Activated CD4-positive, alpha-beta T cell treated with anti-CD3 and anti-CD28 coated beads for 24 hours (primary cell): Measurements from ENCODE around the gene PNPLA8.
"Not testable (repeated sequence)": the region's sequence is repeated elsewhere in the genome, so short reads cannot be mapped to it uniquely, and the experiment has no call there.

Experiments used
- DNase-seq, 2 donors: peaks; one replicate each; pipeline ENCODE4 v3.0.0-alpha.2; 2020; ENCODE audit warnings: low read depth in 2 of 2

The PNPLA8 gene

DNA sequence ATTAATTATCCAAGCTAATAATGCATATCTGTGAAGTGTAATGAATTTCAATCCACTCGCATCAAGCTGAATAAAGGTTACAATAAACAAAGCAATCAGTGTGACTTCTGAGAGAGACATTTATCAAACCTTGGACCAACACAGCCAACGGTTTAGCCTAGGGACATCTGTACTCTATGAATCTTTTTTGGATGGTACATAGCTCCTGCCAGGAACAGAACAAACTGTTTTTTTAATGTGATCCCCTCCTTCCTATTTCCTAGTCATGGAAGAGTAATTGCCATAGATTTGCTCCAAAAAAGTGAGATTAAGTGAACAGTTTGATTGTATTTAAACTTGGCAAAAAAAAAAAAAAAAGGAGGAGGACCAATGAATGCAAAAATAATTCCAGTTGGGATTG is 58.5 kb downstream of the PNPLA8 start:
- no peak for DNase-seq

DNA sequence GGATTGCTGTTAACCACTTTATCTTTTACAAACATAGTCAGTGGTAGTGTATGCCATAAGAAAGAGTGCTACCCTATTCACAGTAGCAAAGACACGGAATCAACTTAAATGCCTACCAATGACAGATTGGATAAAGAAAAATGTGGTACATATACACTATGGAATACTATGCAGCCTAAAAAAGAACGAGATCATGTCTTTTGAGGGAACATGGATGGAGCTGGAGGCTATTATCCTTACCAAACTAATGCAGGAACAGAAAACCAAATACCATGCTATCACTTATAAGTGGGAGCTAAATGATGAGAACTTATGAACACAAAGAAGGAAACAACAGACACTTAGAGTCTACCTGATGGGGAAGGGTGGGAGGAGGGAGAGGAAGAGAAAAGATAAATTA is 59.6 kb downstream of the PNPLA8 start:
- DNase-seq = not testable (repeated sequence)

DNA sequence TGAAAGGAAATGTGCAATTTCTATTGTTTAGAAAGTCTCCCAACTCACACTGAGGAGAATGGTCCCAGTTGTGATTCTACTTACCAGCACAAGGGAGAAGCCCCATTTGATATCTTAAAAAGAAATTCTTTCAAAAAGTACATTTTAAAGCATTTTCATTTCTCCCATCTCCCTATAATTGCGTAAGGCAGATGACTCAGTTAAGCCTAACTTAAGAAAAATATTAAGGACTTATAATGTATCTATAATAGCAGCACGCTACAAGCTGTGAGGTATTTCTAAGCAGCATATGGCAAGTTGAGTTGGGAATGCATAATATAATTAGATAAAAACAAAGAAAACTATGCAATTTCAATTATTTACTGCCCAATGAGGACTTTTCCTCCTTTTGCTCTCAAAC is 61.2 kb downstream of the PNPLA8 start:
- DNase-seq = no peak

DNA sequence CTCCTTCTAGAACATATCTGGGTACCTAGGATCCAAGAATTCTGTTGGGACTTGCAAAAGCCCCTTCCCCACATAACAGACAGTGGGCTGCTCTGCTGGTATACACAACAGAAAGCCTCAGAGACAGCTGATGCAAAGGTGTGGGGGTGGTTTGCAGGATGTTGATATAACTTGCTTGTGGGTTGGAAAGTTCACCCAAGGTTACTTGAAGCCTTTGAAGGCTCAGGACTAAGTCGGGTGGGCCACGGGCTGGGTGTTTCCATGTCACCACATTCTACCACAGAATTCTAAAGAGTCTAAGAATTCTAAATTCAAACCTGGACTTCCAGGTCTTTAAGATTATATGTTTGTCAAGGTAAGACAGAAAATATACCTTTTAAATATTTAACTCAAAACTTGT is 62.3 kb downstream of the PNPLA8 start:
- DNase-seq = no peak

DNA sequence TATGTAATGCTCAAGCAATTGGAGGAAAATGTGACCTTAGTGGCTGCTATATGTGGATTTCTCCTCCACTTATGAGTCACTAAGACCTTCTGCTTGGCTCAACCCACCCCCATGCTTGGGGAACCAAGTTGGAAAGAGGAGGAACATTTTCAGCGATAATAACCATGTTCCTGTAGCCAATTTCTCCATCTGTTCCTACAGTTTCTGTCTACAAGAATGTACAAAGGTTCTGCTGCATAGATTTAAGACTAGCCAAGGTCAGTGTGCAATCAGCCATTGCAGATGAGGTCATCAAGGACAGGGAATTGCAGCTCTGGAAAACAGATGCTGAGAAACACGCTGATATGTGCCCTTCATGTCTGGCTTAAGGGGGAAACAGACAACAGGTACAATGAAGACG is 64.1 kb downstream of the PNPLA8 start:
- DNase-seq = no peak

DNA sequence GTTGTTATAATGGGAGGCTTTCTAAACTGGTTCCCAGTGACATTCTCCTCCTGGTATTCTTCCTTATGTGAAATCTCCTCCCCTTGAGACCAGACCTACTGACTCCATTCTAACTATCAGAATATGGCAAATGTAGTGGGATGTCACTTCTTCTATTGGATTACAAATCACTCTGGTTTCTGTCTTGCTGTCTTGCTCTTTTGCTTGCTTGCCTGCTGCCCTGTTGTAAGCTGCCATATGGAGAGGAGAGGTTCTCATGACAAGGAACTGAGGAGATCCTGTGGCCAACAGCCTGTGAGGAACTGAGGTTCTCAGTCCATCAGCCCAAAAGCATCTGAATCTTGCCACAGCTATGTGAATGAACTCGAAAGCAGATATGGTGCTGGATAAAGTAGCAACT is 65.0 kb downstream of the PNPLA8 start:
- DNase-seq = no peak

DNA sequence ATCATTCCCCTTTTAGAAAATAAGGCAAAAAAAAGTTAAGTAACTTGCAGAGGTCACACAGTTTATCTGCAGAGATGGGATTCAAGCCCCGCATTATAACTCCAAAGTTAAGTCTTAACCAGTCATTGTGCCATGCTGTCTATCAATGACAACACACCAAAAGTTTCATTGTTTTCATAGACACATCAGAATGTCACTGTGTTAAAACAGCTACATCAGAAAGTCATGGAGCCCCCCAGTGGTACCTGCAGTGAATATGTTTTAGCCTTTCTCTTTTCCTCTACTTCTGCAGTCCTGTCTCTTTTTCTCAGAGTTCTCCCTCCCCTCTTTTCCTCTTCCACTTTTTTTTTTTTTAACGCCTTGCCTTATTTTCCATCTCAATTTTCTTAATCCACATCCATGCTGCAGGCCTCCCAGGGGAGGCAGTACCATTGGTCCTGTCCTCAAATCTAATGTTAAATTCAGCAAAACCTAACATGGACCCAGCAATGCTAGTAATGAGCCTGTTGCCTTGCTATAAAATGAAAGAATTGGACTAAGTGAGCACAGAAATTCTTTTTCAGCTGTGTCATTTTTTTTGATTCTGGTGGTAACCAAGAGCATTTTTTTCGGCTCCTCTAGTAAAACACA is 65.9 kb downstream of the PNPLA8 start:
- no peak for DNase-seq

DNA sequence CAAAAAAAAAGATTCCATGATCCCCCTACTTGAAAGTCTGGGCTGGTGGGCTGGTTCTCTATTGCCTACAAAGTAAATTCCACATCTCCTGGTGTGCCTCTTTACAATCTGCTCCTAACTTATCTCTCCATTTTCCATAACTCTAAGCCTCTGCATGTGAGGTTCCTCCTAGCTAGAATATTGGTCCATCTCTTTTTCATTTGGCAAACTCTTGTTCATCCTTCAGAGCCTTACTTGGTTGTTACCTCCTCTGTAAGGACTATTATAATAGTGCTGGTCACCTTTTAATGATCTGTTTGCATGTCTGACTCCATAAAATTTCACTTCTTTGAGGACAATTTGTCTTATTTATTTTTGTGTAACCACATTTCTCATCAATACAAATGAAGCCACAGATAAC is 68.1 kb downstream of the PNPLA8 start:
- DNase-seq = no peak

DNA sequence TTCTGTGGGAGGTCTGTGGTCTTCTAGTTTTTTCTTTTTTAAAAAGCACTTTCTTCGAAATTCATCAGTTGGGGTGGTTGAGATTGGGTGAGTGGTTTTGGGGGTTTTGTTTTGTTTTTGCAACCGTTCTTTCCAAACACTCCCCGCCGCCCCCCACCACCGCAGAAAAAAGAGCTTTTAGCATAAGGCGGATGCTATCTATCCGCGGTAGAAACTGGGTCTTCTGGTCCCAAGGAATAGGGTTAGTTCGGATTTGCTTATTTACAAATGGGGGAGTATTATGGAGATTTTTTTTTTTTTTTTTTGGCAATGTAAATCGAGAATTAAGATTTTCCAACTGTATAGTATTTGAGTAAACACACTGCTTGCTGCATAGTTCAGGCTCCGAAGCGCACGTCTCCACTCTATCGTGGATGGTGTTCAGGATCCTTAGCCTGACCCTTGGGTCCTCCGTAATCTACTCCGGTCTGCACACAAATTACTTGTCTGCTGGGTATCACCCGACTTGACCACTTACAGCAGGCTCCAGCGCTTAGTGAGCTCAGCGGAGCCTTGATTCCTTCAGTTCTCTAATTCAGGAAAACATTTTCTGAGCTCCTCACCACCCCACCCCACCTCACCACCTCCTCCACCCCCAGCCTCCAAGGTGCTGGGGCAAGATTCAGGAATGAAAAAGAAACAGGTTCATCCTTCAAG is 68.9 kb downstream of the PNPLA8 start:
- DNase-seq = no peak

DNA sequence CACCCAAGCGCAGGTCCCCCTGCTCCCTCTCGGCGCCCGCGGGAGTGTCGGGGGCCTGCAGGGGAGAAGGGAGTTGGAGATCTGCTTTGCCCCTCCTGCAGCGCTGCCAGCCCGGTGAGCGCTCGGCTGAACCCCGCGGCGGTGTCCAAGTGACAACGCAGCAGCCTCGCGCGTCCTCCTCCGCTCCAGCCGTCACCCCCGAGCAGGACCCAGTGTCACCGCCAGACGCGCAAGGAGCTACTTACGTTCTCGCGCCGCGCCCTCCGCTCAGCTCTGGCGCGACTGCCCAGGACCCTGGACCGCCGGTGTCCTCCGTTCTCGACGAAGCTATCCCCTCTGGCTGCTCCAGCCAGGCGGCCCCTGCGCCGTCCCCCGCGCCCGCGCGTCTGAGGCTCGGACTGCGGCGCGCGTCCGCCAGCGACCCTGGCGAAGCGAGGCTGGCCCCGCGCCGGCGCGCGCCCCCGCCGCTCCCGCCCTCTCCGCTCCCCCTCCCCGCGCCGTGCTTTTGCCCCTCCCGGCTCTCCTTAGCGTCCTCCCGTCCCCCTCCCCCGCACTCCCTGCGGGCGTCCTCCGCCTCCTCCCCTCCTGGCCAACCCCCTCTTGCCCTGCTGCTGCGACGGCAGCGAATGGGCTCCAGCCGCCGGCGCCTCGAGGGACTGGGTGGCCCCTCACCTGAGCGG is 69.8 kb downstream of the PNPLA8 start, which contains the start of gene NRCAM:
Gene NRCAM (minus strand): TSS at position 439 of the 680 bp plus-strand sequence. CDS start 216,372 bp downstream, outside the sequence.
- DNase-seq = peak in 1 of 2 donors; percentile 21

DNA sequence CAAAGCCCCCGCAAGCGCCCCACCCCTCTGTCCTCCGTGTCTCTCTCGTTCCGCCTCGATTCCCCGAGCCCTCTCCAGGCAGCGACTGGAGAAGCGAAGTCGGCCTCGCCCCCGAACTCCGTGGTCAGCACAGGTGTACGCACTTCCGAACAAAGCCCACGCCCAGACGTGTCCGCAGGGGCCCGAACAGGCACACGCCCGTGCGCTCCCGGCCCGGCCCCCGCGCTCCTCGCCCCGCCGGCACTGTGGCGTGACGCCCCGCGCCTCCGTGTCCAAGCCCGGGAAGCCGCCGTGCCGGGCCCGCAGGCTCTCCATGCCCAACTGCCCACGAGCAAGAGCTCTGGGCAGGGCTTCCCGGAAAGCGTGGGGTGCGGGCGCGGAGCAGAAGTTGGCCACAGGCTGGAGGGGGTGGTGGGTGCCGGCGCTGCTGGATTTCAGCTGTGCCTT is 70.4 kb downstream of the PNPLA8 start:
- no peak for DNase-seq

DNA sequence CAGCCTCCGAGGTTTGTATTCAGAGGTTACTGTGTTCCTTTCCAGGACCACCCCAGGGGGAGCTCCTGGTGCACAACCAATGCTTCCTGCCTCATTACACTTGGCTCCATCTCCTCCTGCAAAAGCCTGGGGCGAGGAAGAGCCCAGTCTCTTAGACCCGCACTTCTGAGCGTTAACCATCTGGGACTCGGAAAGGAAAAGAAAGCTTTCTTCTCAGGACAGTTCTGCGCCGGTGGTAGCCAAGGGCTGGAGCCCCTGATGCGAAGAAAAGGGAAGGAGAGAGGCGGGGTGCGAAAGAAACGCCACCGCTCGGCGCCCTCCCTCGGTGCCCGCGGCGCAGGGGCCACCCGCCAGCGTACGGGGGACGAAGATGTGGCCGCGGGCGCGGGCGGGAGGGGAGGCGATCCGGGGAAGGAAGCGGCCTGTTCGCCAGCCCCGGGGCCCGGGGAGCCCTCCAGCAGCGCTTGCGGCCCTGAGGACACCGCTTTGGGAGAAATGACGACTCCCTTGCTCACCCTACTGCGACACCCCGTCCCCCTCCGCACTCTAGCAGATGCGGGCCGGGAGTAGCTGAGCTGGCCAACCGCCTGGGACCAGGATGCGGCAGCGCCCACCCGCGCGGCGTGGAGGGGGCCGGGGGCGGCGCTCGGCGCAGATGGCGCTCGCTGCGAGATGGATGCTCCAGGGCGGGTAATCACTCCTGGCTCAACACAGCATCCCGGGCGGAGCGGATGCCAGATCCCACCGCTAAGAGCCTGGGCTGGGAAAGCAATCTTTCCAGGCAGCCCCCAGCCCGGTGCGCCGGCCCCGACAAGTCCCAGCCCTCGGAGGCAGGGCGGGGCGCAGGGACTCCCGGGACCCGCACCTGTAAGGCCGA is 71.0 kb downstream of the PNPLA8 start:
- DNase-seq = peak in 1 of 2 donors; percentile 2

DNA sequence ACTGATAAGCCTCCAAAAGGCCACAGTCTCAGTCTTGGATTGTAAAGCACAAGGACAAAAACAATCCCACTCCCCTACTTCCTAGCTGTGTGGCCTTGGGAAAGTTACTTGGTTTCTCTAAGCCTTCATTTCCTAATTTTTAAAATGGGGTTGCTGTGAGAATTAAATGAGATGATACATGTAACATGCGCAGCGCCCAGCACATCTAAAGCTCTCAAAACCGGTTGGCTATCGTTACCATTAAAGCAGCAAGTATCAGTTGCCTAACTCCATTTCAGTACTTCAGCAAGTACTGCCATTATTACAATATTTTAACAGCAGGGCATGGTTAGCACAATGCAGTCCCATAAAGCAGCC is 71.6 kb downstream of the PNPLA8 start:
- no peak for DNase-seq

DNA sequence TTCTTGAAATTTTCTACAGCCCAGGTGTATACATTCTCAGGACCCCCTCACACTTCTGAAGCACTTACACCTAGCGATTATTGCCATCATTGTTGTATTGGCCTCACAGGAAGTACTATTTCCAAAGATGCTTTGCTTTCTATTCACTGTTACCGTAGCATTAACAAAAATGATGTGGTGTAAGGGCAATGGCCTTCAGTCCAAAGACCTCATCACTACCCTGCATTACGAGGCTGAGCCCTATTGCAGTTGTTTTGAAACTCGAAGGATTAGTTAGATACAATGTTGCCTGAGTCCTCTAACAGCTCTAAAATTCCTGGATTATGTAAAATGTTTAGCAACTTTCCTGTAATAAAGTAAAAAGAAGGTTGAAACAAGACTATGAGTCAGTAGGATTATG is 72.6 kb downstream of the PNPLA8 start:
- DNase-seq = no peak

DNA sequence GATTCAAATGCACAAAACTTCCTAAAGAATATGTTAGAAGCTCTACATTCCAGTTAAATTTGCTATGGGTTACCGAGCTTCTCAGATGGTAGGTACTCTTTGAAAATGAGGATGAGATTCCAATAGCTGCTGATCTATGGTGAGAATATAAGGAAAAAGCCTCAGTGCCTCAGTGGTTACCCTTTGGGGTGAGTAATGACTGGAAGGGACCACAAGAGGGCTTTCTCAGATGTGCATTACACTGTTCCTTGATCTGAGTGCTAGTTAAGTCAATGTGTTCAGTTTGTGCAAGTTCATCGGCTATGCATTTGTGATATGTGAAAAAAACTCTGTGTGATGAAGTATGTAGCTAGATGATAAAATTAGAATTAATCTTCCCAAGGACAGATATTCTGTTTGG is 73.2 kb downstream of the PNPLA8 start:
- DNase-seq = no peak

DNA sequence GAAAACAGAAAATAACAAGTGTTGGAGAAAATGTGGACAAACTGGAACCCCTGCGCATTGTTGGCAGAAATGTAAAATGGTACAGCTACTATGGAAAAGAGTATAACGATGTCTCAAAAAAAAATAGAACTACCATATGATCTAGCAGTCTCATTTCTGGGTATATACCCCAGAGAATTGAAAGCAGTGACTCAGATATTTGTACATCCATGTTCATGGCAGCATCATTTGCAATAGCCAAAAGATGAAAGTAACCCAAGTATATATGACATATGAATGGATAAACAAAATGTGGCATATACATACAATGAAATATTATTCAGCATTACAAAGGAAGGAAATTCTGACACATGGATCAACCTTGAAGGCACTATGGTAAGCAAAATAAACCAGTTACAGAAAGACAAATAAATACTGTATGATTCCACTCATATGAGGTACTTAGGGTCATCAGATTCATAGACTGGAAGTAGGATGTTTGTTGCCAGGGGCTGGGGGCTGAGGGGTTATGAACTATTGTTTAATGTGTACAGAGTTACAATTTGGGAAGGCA is 74.6 kb downstream of the PNPLA8 start:
- DNase-seq = no peak

DNA sequence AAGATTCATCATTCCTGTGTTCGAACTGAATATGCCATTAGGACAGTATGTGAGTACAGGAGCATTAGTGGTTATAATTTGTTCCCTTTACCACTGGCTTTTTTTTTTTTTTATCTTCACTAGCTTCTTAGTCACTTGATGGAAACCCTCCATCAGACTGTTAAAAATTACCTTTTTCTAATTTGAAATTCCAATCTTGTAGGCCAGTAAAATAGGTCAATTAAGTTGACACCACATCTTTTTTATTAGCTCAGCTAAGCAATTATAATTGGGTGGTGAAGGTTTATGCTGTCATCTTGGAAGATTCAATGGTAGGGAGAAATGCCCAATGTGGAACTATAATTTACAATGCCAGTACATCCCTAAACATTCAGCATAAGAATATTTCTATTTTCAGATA is 75.8 kb downstream of the PNPLA8 start:
- DNase-seq = no peak

DNA sequence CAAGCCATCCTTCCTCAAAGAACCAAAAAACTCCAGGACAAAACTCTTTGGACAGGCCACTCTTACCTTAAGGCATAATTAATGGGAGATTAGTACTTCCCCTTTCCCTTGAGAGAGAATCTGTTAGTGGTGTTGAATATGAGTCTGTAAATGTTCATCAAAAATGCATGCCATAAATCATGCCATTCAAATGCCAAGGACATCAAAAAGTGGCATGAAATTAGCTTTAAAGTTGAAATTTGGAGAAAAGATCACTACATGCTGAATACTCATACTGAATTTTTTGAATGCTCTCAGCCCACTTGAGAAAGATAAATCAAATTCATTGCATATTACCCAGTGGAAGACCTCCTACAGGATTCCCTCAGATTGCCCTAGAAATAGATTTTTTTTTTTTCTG is 76.4 kb downstream of the PNPLA8 start:
- no peak for DNase-seq

DNA sequence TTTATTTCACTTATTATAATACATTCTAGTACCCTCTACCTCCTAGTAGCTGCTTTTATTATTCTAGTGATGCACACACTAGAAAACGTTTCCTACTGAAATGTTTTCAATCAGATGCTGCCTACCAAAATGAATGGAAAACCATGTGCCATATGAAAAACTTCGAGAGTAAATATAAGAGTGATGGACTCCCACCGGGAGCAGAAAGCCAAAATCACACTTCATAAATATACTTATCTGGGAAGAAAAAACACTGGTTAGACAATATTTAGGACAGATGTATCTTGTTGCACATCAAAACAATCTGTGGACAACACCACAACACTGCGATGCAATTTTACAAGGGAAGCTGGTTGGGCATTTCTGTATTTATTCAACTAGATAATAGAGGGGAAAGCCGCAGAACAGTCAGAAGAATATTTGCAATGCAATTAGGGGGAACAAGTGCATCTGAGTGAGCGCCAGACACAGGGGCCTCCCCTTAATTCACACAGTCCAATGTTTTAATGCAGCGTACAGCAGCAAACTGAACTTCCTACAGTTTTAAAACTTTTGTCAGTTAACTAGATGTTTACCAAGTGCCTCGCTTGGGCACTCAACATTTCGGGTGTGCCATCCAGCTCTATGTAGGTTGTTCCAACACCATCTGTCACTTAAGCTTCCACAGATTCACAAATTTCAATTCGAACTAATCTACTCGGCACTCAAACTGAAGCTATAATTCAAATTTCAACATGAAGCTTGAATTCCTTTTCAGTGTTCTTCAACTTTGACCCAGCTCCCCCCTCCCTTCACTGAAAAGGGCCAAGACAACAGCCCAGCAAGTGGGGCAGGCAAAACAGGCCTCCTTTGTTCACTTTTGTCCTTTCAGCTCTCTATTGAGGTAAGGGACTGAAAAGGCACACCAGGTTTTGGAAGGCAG is 77.1 kb downstream of the PNPLA8 start:
- DNase-seq = no peak

DNA sequence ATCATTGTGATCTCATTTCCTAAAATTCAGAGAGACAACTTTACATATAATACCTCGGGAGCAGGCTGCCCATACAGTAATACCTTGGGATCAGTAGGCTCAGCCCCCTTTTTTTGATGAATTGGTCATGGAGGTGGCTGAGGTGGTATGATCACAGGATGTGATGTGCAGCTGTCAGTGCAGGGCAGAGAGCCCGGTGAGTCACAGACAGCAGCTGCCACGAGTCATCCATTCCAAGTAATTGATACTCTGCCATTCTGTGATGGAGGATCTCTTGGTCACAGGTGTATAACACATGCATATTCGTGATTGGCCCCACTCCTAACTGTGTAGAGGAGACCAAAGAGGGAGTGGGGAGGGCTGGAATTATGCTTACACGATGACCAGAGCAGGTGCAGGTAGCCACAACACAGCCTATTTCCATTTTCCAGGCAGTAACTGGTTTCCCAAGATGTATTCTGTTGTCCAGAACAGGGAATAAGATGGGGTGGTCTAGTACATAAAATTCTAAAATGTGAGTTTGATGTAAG is 83.8 kb downstream of the PNPLA8 start:
- no peak for DNase-seq
